IMR-90 (cell line): ENCODE measurements around the gene FOCAD.

Experiments
- BHLHE40 ChIP-seq: fragments of 150-350 bp; IDR thresholded peaks from 2 replicates; pipeline ENCODE4 v1.6.1; 2016; ENCODE audit warnings: mild to moderate bottlenecking, low read depth, low read length
- CEBPB ChIP-seq: IDR thresholded peaks from 2 replicates; pipeline ENCODE4 v1.6.1; 2012; ENCODE audit warnings: low read depth, low read length, improper control_type of control experiment
- CHD1 ChIP-seq: IDR thresholded peaks from 2 replicates; pipeline ENCODE4 v1.6.1; 2012; ENCODE audit warnings: low read depth, low read length, improper control_type of control experiment
- FOS ChIP-seq: fragments of 150-350 bp; IDR thresholded peaks from 2 replicates; pipeline ENCODE4 v1.6.1; 2016; ENCODE audit warnings: low read depth, low read length
- MAZ ChIP-seq: IDR thresholded peaks from 2 replicates; pipeline ENCODE4 v1.6.1; 2012; ENCODE audit warnings: low read depth, mild to moderate bottlenecking, low read length, improper control_type of control experiment, moderate library complexity, borderline replicate concordance
- MXI1 ChIP-seq: IDR thresholded peaks from 2 replicates; pipeline ENCODE4 v1.6.1; 2012; ENCODE audit warnings: low read depth, mild to moderate bottlenecking, low read length, moderate library complexity, borderline replicate concordance
- POLR2A ChIP-seq: IDR thresholded peaks from 2 replicates; pipeline ENCODE4 v1.6.1; 2012; ENCODE audit warnings: mild to moderate bottlenecking, low read depth, low read length
- RAD21 ChIP-seq: IDR thresholded peaks from 2 replicates; pipeline ENCODE4 v1.6.1; 2012; ENCODE audit warnings: low read length, improper control_type of control experiment
- RCOR1 ChIP-seq: IDR thresholded peaks from 2 replicates; pipeline ENCODE4 v1.6.1; 2012; ENCODE audit warnings: mild to moderate bottlenecking, low read length, improper control_type of control experiment; ENCODE audit not compliant: insufficient replicate concordance
- RFX5 ChIP-seq: IDR thresholded peaks from 2 replicates; pipeline ENCODE4 v1.8.0; 2012; ENCODE audit warnings: low read depth, mild to moderate bottlenecking, low read length, moderate library complexity
- SMC3 ChIP-seq: fragments of 150-350 bp; IDR thresholded peaks from 2 replicates; pipeline ENCODE4 v1.6.1; 2016; ENCODE audit warnings: low read depth, mild to moderate bottlenecking, antibody characterized with exemption, low read length, moderate library complexity
- TF ChIP-seq, protein P1 (sequence below): conservative IDR thresholded peaks from 2 replicates; pipeline ENCODE4 v1.5.1; 2012; ENCODE audit warnings: mild to moderate bottlenecking, low read depth, low read length, improper control_type of control experiment
- TF ChIP-seq, protein P2 (sequence below): fragments of 150-350 bp; IDR thresholded peaks from 2 replicates; pipeline ENCODE4 v1.6.1; 2017; ENCODE audit warnings: mild to moderate bottlenecking, antibody characterized with exemption, low read length, low read depth
- TF ChIP-seq, protein P3 (sequence below): fragments of 150-350 bp; IDR thresholded peaks from 2 replicates; pipeline ENCODE4 v1.6.1; 2016; ENCODE audit warnings: low read depth, mild to moderate bottlenecking, low read length, moderate library complexity, borderline replicate concordance

GRCh38 chr9:20914556-20914955 lies 230.5 kb downstream of the FOCAD start:
- no peak for TF ChIP-seq MXI1
- no peak for TF ChIP-seq BHLHE40
- no peak for TF ChIP-seq SMC3
- TF ChIP-seq, protein P1, sequence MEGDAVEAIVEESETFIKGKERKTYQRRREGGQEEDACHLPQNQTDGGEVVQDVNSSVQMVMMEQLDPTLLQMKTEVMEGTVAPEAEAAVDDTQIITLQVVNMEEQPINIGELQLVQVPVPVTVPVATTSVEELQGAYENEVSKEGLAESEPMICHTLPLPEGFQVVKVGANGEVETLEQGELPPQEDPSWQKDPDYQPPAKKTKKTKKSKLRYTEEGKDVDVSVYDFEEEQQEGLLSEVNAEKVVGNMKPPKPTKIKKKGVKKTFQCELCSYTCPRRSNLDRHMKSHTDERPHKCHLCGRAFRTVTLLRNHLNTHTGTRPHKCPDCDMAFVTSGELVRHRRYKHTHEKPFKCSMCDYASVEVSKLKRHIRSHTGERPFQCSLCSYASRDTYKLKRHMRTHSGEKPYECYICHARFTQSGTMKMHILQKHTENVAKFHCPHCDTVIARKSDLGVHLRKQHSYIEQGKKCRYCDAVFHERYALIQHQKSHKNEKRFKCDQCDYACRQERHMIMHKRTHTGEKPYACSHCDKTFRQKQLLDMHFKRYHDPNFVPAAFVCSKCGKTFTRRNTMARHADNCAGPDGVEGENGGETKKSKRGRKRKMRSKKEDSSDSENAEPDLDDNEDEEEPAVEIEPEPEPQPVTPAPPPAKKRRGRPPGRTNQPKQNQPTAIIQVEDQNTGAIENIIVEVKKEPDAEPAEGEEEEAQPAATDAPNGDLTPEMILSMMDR, result no peak
- TF ChIP-seq RAD21, result no peak
- no peak for TF ChIP-seq POLR2A
- TF ChIP-seq FOS, result no peak
- TF ChIP-seq, protein P2, sequence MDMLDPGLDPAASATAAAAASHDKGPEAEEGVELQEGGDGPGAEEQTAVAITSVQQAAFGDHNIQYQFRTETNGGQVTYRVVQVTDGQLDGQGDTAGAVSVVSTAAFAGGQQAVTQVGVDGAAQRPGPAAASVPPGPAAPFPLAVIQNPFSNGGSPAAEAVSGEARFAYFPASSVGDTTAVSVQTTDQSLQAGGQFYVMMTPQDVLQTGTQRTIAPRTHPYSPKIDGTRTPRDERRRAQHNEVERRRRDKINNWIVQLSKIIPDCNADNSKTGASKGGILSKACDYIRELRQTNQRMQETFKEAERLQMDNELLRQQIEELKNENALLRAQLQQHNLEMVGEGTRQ, result no peak
- TF ChIP-seq RFX5, result no peak
- no peak for TF ChIP-seq MAZ
- TF ChIP-seq, protein P3, sequence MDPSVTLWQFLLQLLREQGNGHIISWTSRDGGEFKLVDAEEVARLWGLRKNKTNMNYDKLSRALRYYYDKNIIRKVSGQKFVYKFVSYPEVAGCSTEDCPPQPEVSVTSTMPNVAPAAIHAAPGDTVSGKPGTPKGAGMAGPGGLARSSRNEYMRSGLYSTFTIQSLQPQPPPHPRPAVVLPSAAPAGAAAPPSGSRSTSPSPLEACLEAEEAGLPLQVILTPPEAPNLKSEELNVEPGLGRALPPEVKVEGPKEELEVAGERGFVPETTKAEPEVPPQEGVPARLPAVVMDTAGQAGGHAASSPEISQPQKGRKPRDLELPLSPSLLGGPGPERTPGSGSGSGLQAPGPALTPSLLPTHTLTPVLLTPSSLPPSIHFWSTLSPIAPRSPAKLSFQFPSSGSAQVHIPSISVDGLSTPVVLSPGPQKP, result no peak
- no peak for TF ChIP-seq RCOR1
- TF ChIP-seq CEBPB, result no peak
- no peak for TF ChIP-seq CHD1
